Subcutaneous adipose tissue (tissue), 4 donors: ENCODE results near the gene ACO1. TPM values are rescaled to one million over a fixed set of nuclear protein-coding genes. Genes with fewer than 3 reads are reported as not detected.

Experiments used
- CTCF ChIP-seq: fragments of 450-650 bp; IDR thresholded peaks from one replicate; pipeline ENCODE4 v1.5.1; 2016; ENCODE audit warnings: low read depth, mild to moderate bottlenecking, control low read depth, antibody characterized with exemption, moderate library complexity
- total RNA-seq, 4 donors: library from RNA; depleted of rRNA; stranded (reverse); fragments of >200 nt; gene quantifications; one replicate each; pipeline ENCODE4 v1.1.0, GENCODE V29; 2016

ACO1 gene
- total RNA-seq, 4 donors from 2014 or later: 108 to 271 (median 183) TPM

- no peak for TF ChIP-seq CTCF
Measured at GRCh38 chr9:32395510-32396216, 11.2 kb downstream of the ACO1 start.

GRCh38 chr9:32398207-32398606, 13.8 kb downstream of the ACO1 start:
- no peak for TF ChIP-seq CTCF

- TF ChIP-seq CTCF: no peak
Measured at GRCh38 chr9:32399110-32399815, 14.8 kb downstream of the ACO1 start.

GRCh38 chr9:32401488-32401887, 17.0 kb downstream of the ACO1 start:
- no peak for TF ChIP-seq CTCF

GRCh38 chr9:32403567-32404260, 19.3 kb downstream of the ACO1 start:
- no peak for TF ChIP-seq CTCF

- no peak for TF ChIP-seq CTCF
Measured at GRCh38 chr9:32404402-32404801, 20.0 kb downstream of the ACO1 start.

GRCh38 chr9:32404856-32405255, 20.4 kb downstream of the ACO1 start:
- no peak for TF ChIP-seq CTCF
